ENCODE results near the gene KLHDC10.
"Not testable (repeated sequence)": the region's sequence is repeated elsewhere in the genome, so short reads cannot be mapped to it uniquely, and the experiment has no call there.

KLHDC10 gene

GRCh38 chr7:130032698-130033097 is 37.6 kb upstream of the KLHDC10 start:
- Histone ChIP-seq H3K36me3 (ENCODE audit: control insufficient read depth, insufficient read depth, low read length) (peaks cover 5% of the 10 kb centered on the region), H3K27me3 (replicated peaks; ENCODE audit: control insufficient read depth, insufficient read depth, low read length) (no peaks in the 10 kb centered on the region), H3K4me3 (replicated peaks; ENCODE audit: low read depth, low read length) (no peak overlapping the region)
- no peak for TF ChIP-seq CTCF (IDR thresholded peaks at IDR 0.05; ENCODE audit: insufficient read depth, low read length, poor library complexity, severe bottlenecking)
- DNase-seq (ENCODE audit: extremely low read depth, insufficient read length) = no peak

GRCh38 chr7:130037703-130038102 is 32.6 kb upstream of the KLHDC10 start:
- Histone ChIP-seq H3K27me3 (replicated peaks; ENCODE audit: control insufficient read depth, insufficient read depth, low read length) (no peaks in the 10 kb centered on the region), H3K4me3 (replicated peaks; ENCODE audit: low read depth, low read length) (no peak overlapping the region), H3K36me3 (ENCODE audit: control insufficient read depth, insufficient read depth, low read length) (peaks cover 4% of the 10 kb centered on the region)
- no peak for DNase-seq (ENCODE audit: extremely low read depth, insufficient read length)
- peak; percentile 28 for TF ChIP-seq CTCF (IDR thresholded peaks at IDR 0.05; ENCODE audit: insufficient read depth, low read length, poor library complexity, severe bottlenecking)

- no peak for DNase-seq (ENCODE audit: extremely low read depth, insufficient read length)
- Histone ChIP-seq H3K36me3 (ENCODE audit: control insufficient read depth, insufficient read depth, low read length) (peaks cover 5% of the 10 kb centered on the region), H3K4me3 (replicated peaks; ENCODE audit: low read depth, low read length) (no peak overlapping the region), H3K27me3 (replicated peaks; ENCODE audit: control insufficient read depth, insufficient read depth, low read length) (no peaks in the 10 kb centered on the region)
- TF ChIP-seq CTCF (IDR thresholded peaks at IDR 0.05; ENCODE audit: insufficient read depth, low read length, poor library complexity, severe bottlenecking) = no peak
Observed at GRCh38 chr7:130040576-130040975, 29.8 kb upstream of the KLHDC10 start.

- DNase-seq (ENCODE audit: extremely low read depth, insufficient read length) = no peak
- Histone ChIP-seq H3K4me3 (replicated peaks; ENCODE audit: low read depth, low read length) (no peak overlapping the region), H3K27me3 (replicated peaks; ENCODE audit: control insufficient read depth, insufficient read depth, low read length) (no peaks in the 10 kb centered on the region), H3K36me3 (ENCODE audit: control insufficient read depth, insufficient read depth, low read length) (peaks cover 1% of the 10 kb centered on the region)
- TF ChIP-seq CTCF (IDR thresholded peaks at IDR 0.05; ENCODE audit: insufficient read depth, low read length, poor library complexity, severe bottlenecking) = no peak
Observed at GRCh38 chr7:130047831-130048230, 22.5 kb upstream of the KLHDC10 start.

GRCh38 chr7:130048906-130049305 is 21.4 kb upstream of the KLHDC10 start:
- no peak for DNase-seq (ENCODE audit: extremely low read depth, insufficient read length)
- no peaks in the 10 kb centered on the region for H3K27me3 ChIP-seq (replicated peaks; ENCODE audit: control insufficient read depth, insufficient read depth, low read length)
- no peak for TF ChIP-seq CTCF (IDR thresholded peaks at IDR 0.05; ENCODE audit: insufficient read depth, low read length, poor library complexity, severe bottlenecking)
- no peaks in the 10 kb centered on the region; the same call in 1 of the 2 replicates for H3K36me3 ChIP-seq (ENCODE audit: control insufficient read depth, insufficient read depth, low read length)
- no peak overlapping the region for H3K4me3 ChIP-seq (replicated peaks; ENCODE audit: low read depth, low read length)

- not testable (repeated sequence) for DNase-seq (ENCODE audit: extremely low read depth, insufficient read length); H3K4me3 ChIP-seq (replicated peaks; ENCODE audit: low read depth, low read length); H3K27me3 ChIP-seq (replicated peaks; ENCODE audit: control insufficient read depth, insufficient read depth, low read length); H3K36me3 ChIP-seq (ENCODE audit: control insufficient read depth, insufficient read depth, low read length)
Observed at GRCh38 chr7:130052250-130052649, 18.1 kb upstream of the KLHDC10 start.

GRCh38 chr7:130055198-130055597 is 15.1 kb upstream of the KLHDC10 start:
- H3K27me3 ChIP-seq (replicated peaks; ENCODE audit: control insufficient read depth, insufficient read depth, low read length); H3K4me3 ChIP-seq (replicated peaks; ENCODE audit: low read depth, low read length); DNase-seq (ENCODE audit: extremely low read depth, insufficient read length); H3K36me3 ChIP-seq (ENCODE audit: control insufficient read depth, insufficient read depth, low read length): not testable (repeated sequence)

Measured in GM06990 (cell line).